PFSK-1 (cell line): Measurements from ENCODE around the gene TMEM97.

Experiments
- FOXP2 ChIP-seq: optimal IDR thresholded peaks from 2 replicates; pipeline ENCODE3; 2011; ENCODE audit warnings: borderline replicate concordance, control low read depth, inconsistent platforms; ENCODE audit not compliant: insufficient read depth; ENCODE audit errors: extremely low read length, extremely low read depth
- POLR2AphosphoS5 ChIP-seq: IDR thresholded peaks from 2 replicates; pipeline ENCODE4 v1.6.1; 2012; ENCODE audit warnings: low read depth, mild to moderate bottlenecking, control low read depth, low read length, moderate library complexity
- SIN3A ChIP-seq: IDR thresholded peaks from 2 replicates; pipeline ENCODE4 v1.6.1; 2012; ENCODE audit warnings: mild to moderate bottlenecking, low read length, moderate library complexity, borderline replicate concordance; ENCODE audit not compliant: insufficient read depth
- TAF1 ChIP-seq: IDR thresholded peaks from 2 replicates; pipeline ENCODE4 v1.6.1; 2012; ENCODE audit warnings: low read length, control low read depth, borderline replicate concordance; ENCODE audit not compliant: insufficient read depth
- TF ChIP-seq, protein P1 (sequence below), 2 experiments: IDR thresholded peaks; 2 replicates each; pipeline versions ENCODE4 v1.6.1 to v1.8.0; 2011 to 2012; ENCODE audit warnings: low read depth in 2 of 2, low read length in 2 of 2, control low read depth in 1 of 2, inconsistent platforms in 1 of 2, mild to moderate bottlenecking in 1 of 2, moderate library complexity in 1 of 2; ENCODE audit not compliant: insufficient read depth in 1 of 2

Gene TMEM97

GRCh38 chr17:28328325-28328724 is 9.3 kb downstream of the TMEM97 start:
- no peak for TF ChIP-seq TAF1
- TF ChIP-seq, protein P1, sequence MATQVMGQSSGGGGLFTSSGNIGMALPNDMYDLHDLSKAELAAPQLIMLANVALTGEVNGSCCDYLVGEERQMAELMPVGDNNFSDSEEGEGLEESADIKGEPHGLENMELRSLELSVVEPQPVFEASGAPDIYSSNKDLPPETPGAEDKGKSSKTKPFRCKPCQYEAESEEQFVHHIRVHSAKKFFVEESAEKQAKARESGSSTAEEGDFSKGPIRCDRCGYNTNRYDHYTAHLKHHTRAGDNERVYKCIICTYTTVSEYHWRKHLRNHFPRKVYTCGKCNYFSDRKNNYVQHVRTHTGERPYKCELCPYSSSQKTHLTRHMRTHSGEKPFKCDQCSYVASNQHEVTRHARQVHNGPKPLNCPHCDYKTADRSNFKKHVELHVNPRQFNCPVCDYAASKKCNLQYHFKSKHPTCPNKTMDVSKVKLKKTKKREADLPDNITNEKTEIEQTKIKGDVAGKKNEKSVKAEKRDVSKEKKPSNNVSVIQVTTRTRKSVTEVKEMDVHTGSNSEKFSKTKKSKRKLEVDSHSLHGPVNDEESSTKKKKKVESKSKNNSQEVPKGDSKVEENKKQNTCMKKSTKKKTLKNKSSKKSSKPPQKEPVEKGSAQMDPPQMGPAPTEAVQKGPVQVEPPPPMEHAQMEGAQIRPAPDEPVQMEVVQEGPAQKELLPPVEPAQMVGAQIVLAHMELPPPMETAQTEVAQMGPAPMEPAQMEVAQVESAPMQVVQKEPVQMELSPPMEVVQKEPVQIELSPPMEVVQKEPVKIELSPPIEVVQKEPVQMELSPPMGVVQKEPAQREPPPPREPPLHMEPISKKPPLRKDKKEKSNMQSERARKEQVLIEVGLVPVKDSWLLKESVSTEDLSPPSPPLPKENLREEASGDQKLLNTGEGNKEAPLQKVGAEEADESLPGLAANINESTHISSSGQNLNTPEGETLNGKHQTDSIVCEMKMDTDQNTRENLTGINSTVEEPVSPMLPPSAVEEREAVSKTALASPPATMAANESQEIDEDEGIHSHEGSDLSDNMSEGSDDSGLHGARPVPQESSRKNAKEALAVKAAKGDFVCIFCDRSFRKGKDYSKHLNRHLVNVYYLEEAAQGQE (IDR thresholded peaks at IDR 0.05; ENCODE audit: insufficient read depth in 1 of 2, low read depth in 2 of 2, low read length in 2 of 2): no peak
- no peak for TF ChIP-seq POLR2AphosphoS5
- TF ChIP-seq SIN3A: no peak
- TF ChIP-seq FOXP2: no peak

- TF ChIP-seq POLR2AphosphoS5 (no peak), SIN3A (no peak), TAF1 (no peak), FOXP2 (no peak)
- TF ChIP-seq, protein P1 (IDR thresholded peaks at IDR 0.05; ENCODE audit: insufficient read depth in 1 of 2, low read depth in 2 of 2, low read length in 2 of 2): no peak
Observed at GRCh38 chr17:28330671-28331070, 11.7 kb downstream of the TMEM97 start.

- TF ChIP-seq TAF1 (no peak), POLR2AphosphoS5 (no peak), SIN3A (no peak), FOXP2 (no peak)
- TF ChIP-seq, protein P1 (IDR thresholded peaks at IDR 0.05; ENCODE audit: insufficient read depth in 1 of 2, low read depth in 2 of 2, low read length in 2 of 2): no peak
Observed at GRCh38 chr17:28331891-28332420, 13.0 kb downstream of the TMEM97 start.

DNA sequence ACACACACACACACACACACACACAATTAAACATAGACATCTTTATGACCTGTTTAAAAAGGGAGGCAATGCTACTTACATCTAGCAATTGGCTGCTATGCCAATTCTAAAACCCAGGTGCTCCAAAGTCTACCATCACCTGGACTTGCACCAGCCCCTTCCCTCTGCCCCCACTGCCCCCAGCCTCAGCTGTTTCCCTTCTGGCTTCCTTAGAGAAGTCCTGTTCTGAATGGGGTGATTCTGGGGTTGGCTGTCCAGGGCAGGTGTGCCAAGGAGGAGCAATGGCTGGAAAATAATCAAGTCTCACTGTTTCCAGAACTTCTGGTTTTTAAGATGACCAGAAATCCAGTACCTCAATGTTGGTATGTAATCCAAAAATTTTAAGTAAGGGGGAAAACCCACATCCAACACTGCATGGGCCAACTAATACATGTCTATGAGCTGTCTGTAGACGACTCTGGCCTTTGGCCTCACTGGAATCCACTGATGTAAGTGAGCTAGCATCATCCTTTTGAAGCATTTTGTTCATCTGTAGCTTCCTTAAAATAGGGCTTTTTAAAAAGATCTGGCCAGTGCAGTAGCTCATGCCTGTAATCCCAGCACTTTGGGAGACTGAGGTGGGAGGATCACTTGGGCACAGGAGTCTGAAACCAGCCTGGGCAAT is 14.2 kb downstream of the TMEM97 start:
- TF ChIP-seq SIN3A (no peak), FOXP2 (no peak), TAF1 (no peak)

- no peak for TF ChIP-seq SIN3A
- TF ChIP-seq FOXP2: no peak
- no peak for TF ChIP-seq POLR2AphosphoS5
- no peak for TF ChIP-seq TAF1
- TF ChIP-seq, protein P1 (IDR thresholded peaks at IDR 0.05; ENCODE audit: insufficient read depth in 1 of 2, low read depth in 2 of 2, low read length in 2 of 2): no peak
Observed at GRCh38 chr17:28334171-28334570, 15.2 kb downstream of the TMEM97 start.
